GM19035 (cell line): ENCODE measurements around the gene LAX1.
"Not testable (repeated sequence)": the region's sequence is repeated elsewhere in the genome, so short reads cannot be mapped to it uniquely, and the experiment has no call there.

Source experiments
- ATAC-seq: cut with Tn5 transposase; IDR thresholded peaks from one replicate; pipeline ENCODE4 v1.9.1; 2021; ENCODE audit not compliant: unreplicated experiment

Gene LAX1

GRCh38 chr1:203765029-203765837, at the start of gene LAX1:
TSS of gene LAX1 (plus strand) at chr1:203765183. CDS start at chr1:203765566, 383 bp downstream.
- ATAC-seq: peak; percentile 87

- no peak for ATAC-seq
These were observed 47.9 kb upstream of the LAX1 start for GRCh38 chr1:203717120-203717519.

GRCh38 chr1:203720242-203720641, 44.7 kb upstream of the LAX1 start:
- ATAC-seq: no peak

GRCh38 chr1:203722909-203723308, 42.1 kb upstream of the LAX1 start:
- no peak for ATAC-seq

GRCh38 chr1:203726417-203726867, 38.5 kb upstream of the LAX1 start:
- ATAC-seq: no peak

GRCh38 chr1:203733009-203733863, 31.7 kb upstream of the LAX1 start:
- no peak for ATAC-seq

- ATAC-seq: no peak
These were observed 22.5 kb upstream of the LAX1 start for GRCh38 chr1:203742436-203742835.

- no peak for ATAC-seq
These were observed 21.9 kb upstream of the LAX1 start for GRCh38 chr1:203743091-203743571.

- no peak for ATAC-seq
These were observed 20.7 kb upstream of the LAX1 start for GRCh38 chr1:203744075-203744972.

- ATAC-seq: no peak
These were observed 18.7 kb upstream of the LAX1 start for GRCh38 chr1:203746281-203746680.

- ATAC-seq: no peak
These were observed 13.9 kb upstream of the LAX1 start for GRCh38 chr1:203751051-203751450.

GRCh38 chr1:203751618-203752361, 13.2 kb upstream of the LAX1 start:
- not testable (repeated sequence) for ATAC-seq

- peak; percentile 79 for ATAC-seq
These were observed 10.5 kb upstream of the LAX1 start for GRCh38 chr1:203754455-203754864.

GRCh38 chr1:203756036-203756435, 8.9 kb upstream of the LAX1 start:
- no peak for ATAC-seq

GRCh38 chr1:203758749-203759148, 6.2 kb upstream of the LAX1 start:
- ATAC-seq: not testable (repeated sequence)

GRCh38 chr1:203760506-203760905, 4.5 kb upstream of the LAX1 start:
- no peak for ATAC-seq

GRCh38 chr1:203761958-203762357, 3.0 kb upstream of the LAX1 start:
- not testable (repeated sequence) for ATAC-seq

- no peak for ATAC-seq
These were observed 1.5 kb upstream of the LAX1 start for GRCh38 chr1:203763505-203763904.

GRCh38 chr1:203764105-203765028, 616 bp upstream of the LAX1 start:
- ATAC-seq: peak; percentile 28
